ENCODE measurements around the gene TMEM150A. TPM values are rescaled to one million over a fixed set of nuclear protein-coding genes. Genes with fewer than 3 reads are reported as not detected.

The TMEM150A gene
- total and polyA plus RNA-seq, 2 donors (not counting 3 experiments of a cell fraction or from before 2014, with no cell fraction given), result 17.7 to 35.7 TPM

DNA sequence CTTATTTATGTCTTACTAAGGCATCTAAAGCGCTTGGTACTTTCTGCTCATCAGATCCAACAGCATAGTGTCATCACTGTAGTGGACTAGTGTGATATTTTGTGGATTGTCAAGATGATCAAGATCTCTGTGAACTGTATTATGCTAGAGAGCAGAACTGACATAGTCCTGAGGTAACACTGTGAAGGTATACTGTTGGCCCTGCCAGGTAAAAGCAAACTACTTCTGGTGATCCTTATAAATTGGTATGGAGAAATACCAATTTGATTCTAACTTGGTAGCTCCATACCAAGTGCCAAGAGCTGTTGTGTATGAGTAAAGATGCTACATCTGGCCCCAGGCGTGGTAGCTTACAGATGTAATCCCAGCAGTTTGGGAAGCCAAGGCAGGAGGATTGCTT, 49.6 kb upstream of the TMEM150A start:
- POLR2A ChIA-PET, result no interaction called here

More for the DNA sequence above, 49.6 kb upstream of the TMEM150A start:
- H2AFZ ChIP-seq (ENCODE audit: low read depth, low read length), result no peak overlapping the region
- CTCF ChIA-PET, result interaction anchor here (1.3 to 2.5 kb wide), 6 partner anchors 9 to 162 kb away, joined by 3 to 13 read pairs (median 7); no protein-coding TSS in a partner anchor
- DNase-seq (ENCODE audit: low read depth, low spot score) (no peak), FAIRE-seq (no peak)
- H3K4me2 ChIP-seq (ENCODE audit: insufficient read depth, low read length), result no peak overlapping the region
- TF ChIP-seq FOS (IDR thresholded peaks at IDR 0.05; ENCODE audit: borderline replicate concordance, insufficient read depth, low read length) (no peak), POLR2A (IDR thresholded peaks at IDR 0.05; ENCODE audit: low read depth, low read length) (no peak), POLR2AphosphoS5 (IDR thresholded peaks at IDR 0.05; ENCODE audit: insufficient read depth, low read depth, low read length) (no peak), EZH2 (IDR thresholded peaks at IDR 0.05; ENCODE audit: borderline replicate concordance, low read depth, low read length, severe bottlenecking) (no peak), MYC (IDR thresholded peaks at IDR 0.05; ENCODE audit: low read depth, low read length) (no peak), GATA2 (IDR thresholded peaks at IDR 0.05; ENCODE audit: insufficient read depth, insufficient read length, low read depth, low read length) (no peak), JUN (IDR thresholded peaks at IDR 0.05; ENCODE audit: borderline replicate concordance, insufficient read depth, insufficient read length, low read depth) (no peak)
- TF ChIP-seq, protein P1, sequence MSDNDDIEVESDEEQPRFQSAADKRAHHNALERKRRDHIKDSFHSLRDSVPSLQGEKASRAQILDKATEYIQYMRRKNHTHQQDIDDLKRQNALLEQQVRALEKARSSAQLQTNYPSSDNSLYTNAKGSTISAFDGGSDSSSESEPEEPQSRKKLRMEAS (IDR thresholded peaks at IDR 0.05; ENCODE audit: insufficient read depth, insufficient read length), result no peak
- TF ChIP-seq, protein P2, sequence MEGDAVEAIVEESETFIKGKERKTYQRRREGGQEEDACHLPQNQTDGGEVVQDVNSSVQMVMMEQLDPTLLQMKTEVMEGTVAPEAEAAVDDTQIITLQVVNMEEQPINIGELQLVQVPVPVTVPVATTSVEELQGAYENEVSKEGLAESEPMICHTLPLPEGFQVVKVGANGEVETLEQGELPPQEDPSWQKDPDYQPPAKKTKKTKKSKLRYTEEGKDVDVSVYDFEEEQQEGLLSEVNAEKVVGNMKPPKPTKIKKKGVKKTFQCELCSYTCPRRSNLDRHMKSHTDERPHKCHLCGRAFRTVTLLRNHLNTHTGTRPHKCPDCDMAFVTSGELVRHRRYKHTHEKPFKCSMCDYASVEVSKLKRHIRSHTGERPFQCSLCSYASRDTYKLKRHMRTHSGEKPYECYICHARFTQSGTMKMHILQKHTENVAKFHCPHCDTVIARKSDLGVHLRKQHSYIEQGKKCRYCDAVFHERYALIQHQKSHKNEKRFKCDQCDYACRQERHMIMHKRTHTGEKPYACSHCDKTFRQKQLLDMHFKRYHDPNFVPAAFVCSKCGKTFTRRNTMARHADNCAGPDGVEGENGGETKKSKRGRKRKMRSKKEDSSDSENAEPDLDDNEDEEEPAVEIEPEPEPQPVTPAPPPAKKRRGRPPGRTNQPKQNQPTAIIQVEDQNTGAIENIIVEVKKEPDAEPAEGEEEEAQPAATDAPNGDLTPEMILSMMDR (IDR thresholded peaks at IDR 0.05; ENCODE audit: extremely low read depth in 1 of 2, insufficient read depth in 1 of 2, low read depth in 1 of 2, low read length in 2 of 2), result no peak
- peaks cover 2 to 21% of the 10 kb centered on the region in 2 experiments for H3K36me3 ChIP-seq (ENCODE audit: control insufficient read depth in 2 of 2, extremely low read depth in 1 of 2, insufficient read depth in 2 of 2, low read length in 2 of 2)
- no peak overlapping the region for H3K4me3 ChIP-seq (replicated peaks in 1 of 3; ENCODE audit: insufficient read depth in 1 of 3, low read depth in 1 of 3, low read length in 3 of 3)
- dilution Hi-C loops (cut with MboI; ENCODE audit: extremely low pct_ligation_motif_present, low sequenced_read_pairs), result no loop called here
- no peak overlapping the region for H3K9ac ChIP-seq (replicated peaks; ENCODE audit: extremely low read depth, insufficient read depth, low read length)
- no peaks in the 10 kb centered on the region for H3K9me1 ChIP-seq (replicated peaks; ENCODE audit: control insufficient read depth, extremely low read depth, insufficient read depth, low read length)
- peaks cover 16% of the 10 kb centered on the region for H3K4me1 ChIP-seq (ENCODE audit: control insufficient read depth, extremely low read depth, insufficient read depth, low read length)
- no peak overlapping the region for H3K27ac ChIP-seq (ENCODE audit: insufficient read depth, low read depth, low read length)
- intact Hi-C loops (cut with micrococcal nuclease), result no loop called here
- BruUV-seq (replicated peaks), result no TSS peak
- H3K9me3 ChIP-seq (replicated peaks; ENCODE audit: control insufficient read depth, insufficient read depth, low read length), result no peaks in the 10 kb centered on the region
- H3K27me3 ChIP-seq (ENCODE audit: control insufficient read depth in 2 of 2, insufficient read depth in 2 of 2, low read length in 2 of 2), result no peaks in the 10 kb centered on the region
- H4K20me1 ChIP-seq (replicated peaks; ENCODE audit: control insufficient read depth, extremely low read depth, insufficient read depth, low read length), result no peaks in the 10 kb centered on the region
- no peaks in the 10 kb centered on the region for H3K79me2 ChIP-seq (ENCODE audit: control insufficient read depth, insufficient read depth, low read length)

Data from endothelial cell of umbilical vein (primary cell).